ENCODE data around the gene SV2A.
"Not testable (repeated sequence)": the region's sequence is repeated elsewhere in the genome, so short reads cannot be mapped to it uniquely, and the experiment has no call there.

The SV2A gene

GRCh38 chr1:149917571-149918144, at the start of gene SV2A:
Gene SV2A, minus strand, starts transcription at chr1:149917844. Its CDS starts 4,004 bp downstream, at chr1:149913840.
- DNase-seq: peak in 1 of 4 experiments; percentile 28

- no peak for DNase-seq
Measured at GRCh38 chr1:149967041-149967440, 49.4 kb upstream of the SV2A start.

- DNase-seq: no peak
Measured at GRCh38 chr1:149966405-149966804, 48.8 kb upstream of the SV2A start.

GRCh38 chr1:149965440-149965839, 47.8 kb upstream of the SV2A start:
- no peak for DNase-seq

- no peak for DNase-seq
Measured at GRCh38 chr1:149963358-149963757, 45.7 kb upstream of the SV2A start.

- no peak for DNase-seq
Measured at GRCh38 chr1:149962736-149963135, 45.1 kb upstream of the SV2A start.

- DNase-seq: no peak
Measured at GRCh38 chr1:149962039-149962647, 44.5 kb upstream of the SV2A start.

GRCh38 chr1:149957548-149957947, 39.9 kb upstream of the SV2A start:
- not testable (repeated sequence) for DNase-seq

- no peak for DNase-seq
Measured at GRCh38 chr1:149949911-149950310, 32.3 kb upstream of the SV2A start.

- DNase-seq: no peak
Measured at GRCh38 chr1:149945206-149945605, 27.6 kb upstream of the SV2A start.

- DNase-seq: no peak
Measured at GRCh38 chr1:149942885-149943284, 25.2 kb upstream of the SV2A start.

- no peak for DNase-seq
Measured at GRCh38 chr1:149942207-149942606, 24.6 kb upstream of the SV2A start.

GRCh38 chr1:149940427-149940826, 22.8 kb upstream of the SV2A start:
- no peak for DNase-seq

GRCh38 chr1:149938668-149939003, 21.0 kb upstream of the SV2A start:
- DNase-seq: not testable (repeated sequence)

GRCh38 chr1:149937759-149938158, 20.1 kb upstream of the SV2A start:
- DNase-seq: no peak

- DNase-seq: no peak
Measured at GRCh38 chr1:149936992-149937705, 19.5 kb upstream of the SV2A start.

- DNase-seq: no peak
Measured at GRCh38 chr1:149936170-149936991, 18.7 kb upstream of the SV2A start, which contains the start of gene MTMR11. Gene MTMR11, minus strand, starts transcription at chr1:149936879. Its CDS starts 232 bp downstream, at chr1:149936647.

GRCh38 chr1:149934356-149934755, 16.7 kb upstream of the SV2A start:
- no peak for DNase-seq

- DNase-seq: no peak
Measured at GRCh38 chr1:149933208-149933607, 15.6 kb upstream of the SV2A start.

GRCh38 chr1:149932474-149932873, 14.8 kb upstream of the SV2A start:
- no peak for DNase-seq

GRCh38 chr1:149931212-149931790, 13.7 kb upstream of the SV2A start:
- DNase-seq: no peak

- no peak for DNase-seq
Measured at GRCh38 chr1:149929856-149930255, 12.2 kb upstream of the SV2A start.

GRCh38 chr1:149928401-149928724, 10.7 kb upstream of the SV2A start:
- DNase-seq: no peak
